ENCODE data around the gene MYO1B. TPM values are rescaled to one million over a fixed set of nuclear protein-coding genes. Genes with fewer than 3 reads are reported as not detected.
A peak's percentile ranks its signal among the peaks of the same experiment; 100 is the strongest.
"Not testable (repeated sequence)": the region's sequence is repeated elsewhere in the genome, so short reads cannot be mapped to it uniquely, and the experiment has no call there.

Gene MYO1B
- total RNA-seq, 1 donor from 2014 or later = 165 TPM

GRCh38 chr2:191453761-191454160 lies 208.6 kb downstream of the MYO1B start:
- DNase-seq (ENCODE audit: low read depth) = peak; percentile 86

GRCh38 chr2:191456506-191456905 lies 211.3 kb downstream of the MYO1B start:
- not testable (repeated sequence) for DNase-seq (ENCODE audit: low read depth)

- DNase-seq (ENCODE audit: low read depth) = no peak
Measured at GRCh38 chr2:191459158-191459557, 214.0 kb downstream of the MYO1B start.

DNA sequence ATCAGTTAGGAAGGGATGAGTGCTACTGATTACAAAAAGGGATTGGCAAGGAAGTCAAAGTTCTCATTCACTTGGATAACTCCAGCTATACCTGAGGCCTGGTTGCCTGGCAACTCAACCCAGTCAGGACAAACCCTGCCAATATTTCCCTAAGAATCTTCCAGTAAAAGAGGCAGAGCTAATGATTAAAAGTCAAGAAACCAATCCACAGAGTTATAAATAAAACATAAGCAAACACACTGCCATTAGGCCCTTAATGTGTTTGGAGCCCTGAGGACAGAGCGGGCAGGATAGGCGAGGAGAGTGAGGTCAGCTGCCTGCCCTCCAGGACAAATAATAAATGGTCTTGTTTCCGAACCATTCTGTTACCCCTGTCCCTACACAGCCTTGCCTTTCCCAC lies 217.2 kb downstream of the MYO1B start:
- peak; percentile 98 for DNase-seq (ENCODE audit: low read depth)

DNA sequence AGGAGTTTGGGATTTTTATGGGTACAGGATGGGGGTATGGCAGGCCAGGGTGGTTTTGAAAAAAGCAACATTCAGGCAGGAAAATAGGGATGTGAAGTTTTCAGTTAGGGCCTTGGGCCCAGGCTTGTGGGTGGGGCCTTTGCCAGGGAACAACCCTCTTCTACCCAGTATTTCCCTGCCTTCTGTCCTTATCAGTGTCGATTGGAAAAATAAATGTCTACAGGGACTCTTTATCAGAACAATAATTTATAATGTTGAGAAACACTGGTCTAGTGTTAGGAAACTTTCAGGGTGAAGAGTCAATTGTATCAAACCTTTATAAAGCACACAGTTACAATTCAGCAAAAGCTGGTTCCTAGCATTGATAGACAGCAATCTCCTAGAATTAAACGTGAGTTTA lies 218.6 kb downstream of the MYO1B start:
- DNase-seq (ENCODE audit: low read depth) = no peak

DNA sequence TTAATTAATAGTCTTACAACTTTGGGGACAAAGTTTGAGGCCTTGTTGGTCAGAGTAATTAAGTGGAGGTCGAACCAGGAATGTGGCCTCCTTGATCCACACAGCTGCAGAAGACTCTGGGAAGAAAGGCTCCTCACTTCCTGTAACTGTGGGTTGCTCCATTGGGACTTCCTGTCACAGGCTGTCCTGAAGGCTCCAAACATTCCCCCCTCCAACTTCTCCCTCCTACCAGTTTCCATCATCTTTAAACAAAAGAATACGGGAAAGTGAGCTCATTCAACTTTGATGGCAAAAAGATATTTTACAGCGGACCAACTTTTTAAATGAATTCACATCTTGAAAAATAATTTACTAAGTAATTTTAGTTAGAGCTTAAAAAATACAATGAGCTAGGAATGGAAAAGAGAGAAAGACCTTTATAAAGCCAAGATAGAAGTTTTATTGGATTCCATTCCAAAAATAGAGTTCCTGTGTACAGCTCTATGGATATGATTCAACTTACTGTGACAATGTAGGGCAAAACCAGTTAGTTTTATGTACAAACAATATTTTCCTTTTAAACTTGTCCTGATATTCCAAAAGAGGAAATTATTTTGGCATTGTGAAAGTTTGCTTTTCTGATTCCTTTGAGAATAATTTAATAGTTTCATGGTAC lies 220.7 kb downstream of the MYO1B start:
- no peak for DNase-seq (ENCODE audit: low read depth)

DNA sequence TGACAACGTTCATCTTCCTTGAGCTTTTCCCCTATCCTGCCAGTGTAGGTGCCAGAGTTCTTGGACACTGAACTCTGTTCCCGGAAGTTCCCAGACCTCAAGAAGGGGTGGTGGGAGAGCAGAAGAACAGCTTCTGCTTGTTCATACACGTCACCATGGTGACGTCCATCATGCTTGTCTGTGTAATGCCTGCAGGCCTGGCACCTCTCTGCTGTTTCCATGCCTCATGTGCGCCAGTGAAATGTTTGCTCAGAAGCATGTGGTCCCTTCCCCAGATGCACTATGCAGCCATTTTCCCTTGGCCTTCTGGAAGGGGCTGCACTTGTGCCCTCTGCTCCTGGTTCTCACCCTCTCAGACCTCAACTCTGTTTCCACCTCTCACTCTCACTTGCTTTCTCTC lies 221.9 kb downstream of the MYO1B start:
- no peak for DNase-seq (ENCODE audit: low read depth)

- DNase-seq (ENCODE audit: low read depth) = no peak
Measured at GRCh38 chr2:191470306-191470705, 225.1 kb downstream of the MYO1B start.

DNA sequence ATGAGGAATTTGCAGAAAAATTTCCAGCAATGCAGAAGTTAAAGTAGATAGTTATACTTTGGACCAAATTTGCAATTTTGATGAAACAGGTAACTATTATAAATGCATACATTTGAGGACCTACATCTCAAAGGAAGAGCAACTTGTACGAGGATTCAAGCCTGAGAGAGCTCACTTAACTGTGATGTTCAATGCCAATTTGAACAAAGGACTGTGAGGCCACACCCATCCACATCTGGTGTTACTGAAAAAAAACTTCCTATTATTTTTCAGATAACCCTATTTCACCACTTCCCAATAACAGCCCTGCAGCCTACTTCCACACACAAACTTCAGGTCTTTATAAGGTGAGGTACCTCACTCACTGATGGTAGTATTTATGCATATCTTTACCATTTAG lies 229.3 kb downstream of the MYO1B start:
- DNase-seq (ENCODE audit: low read depth) = no peak

Other genes starting within 250 kb of the MYO1B start
- 149 and 189 TPM in 2 replicates for gene STAT1, start 231.2 kb upstream of the MYO1B start, total RNA-seq
- gene STAT4, start 94.4 kb upstream of the MYO1B start, total RNA-seq = 0.52 and 3.0 TPM in 2 replicates

Measured in renal cortical epithelial cell (primary cell).